Peyer's patch (tissue), 4 donors: ENCODE data around the gene NFKBIL1.

Experiments
- CTCF ChIP-seq, 6 experiments: fragments of 450-650 bp in 4 of 6; fragments of 200-600 bp in 2 of 6; sonication (generic) in 1 of 6; IDR thresholded peaks; one replicate each; pipeline ENCODE4 v1.5.1; 2017 to 2019; ENCODE audit warnings: antibody characterized with exemption in 6 of 6, mild to moderate bottlenecking in 3 of 6, moderate library complexity in 1 of 6
- POLR2A ChIP-seq, 2 donors: fragments of 450-650 bp; IDR thresholded peaks; one replicate each; pipeline ENCODE4 v1.5.1; 2017; ENCODE audit warnings: antibody characterized with exemption in 2 of 2, mild to moderate bottlenecking in 2 of 2, moderate library complexity in 2 of 2

- TF ChIP-seq POLR2A (IDR thresholded peaks at IDR 0.05) (no peak), CTCF (IDR thresholded peaks at IDR 0.05) (no peak)
Measured at GRCh38 chr6:31538805-31539400, 8.5 kb upstream of the NFKBIL1 start.
